ENCODE measurements around the gene PIGT. TPM values are rescaled to one million over a fixed set of nuclear protein-coding genes. Genes with fewer than 3 reads are reported as not detected.

Gene PIGT
- total and polyA plus RNA-seq, 2 of the 13 experiments (the other 11 are each of a cell fraction or from before 2014, with no cell fraction given), result 65.9 to 74.1 TPM

- TF ChIP-seq USF2 (IDR thresholded peaks at IDR 0.05; ENCODE audit: low read depth, low read length) (no peak), USF2 (CRISPR knock-in tag; IDR thresholded peaks at IDR 0.05; ENCODE audit: borderline replicate concordance) (no peak; the same call in 1 of the 2 replicates), SRF (IDR thresholded peaks at IDR 0.05; ENCODE audit: low read depth, low read length) (no peak), KLF16 (CRISPR knock-in tag; IDR thresholded peaks at IDR 0.05) (peak in 1 of 2 experiments; percentile 50; a peak in 1 of 4 replicates), ZBTB14 (CRISPR knock-in tag; IDR thresholded peaks at IDR 0.05) (0 out of 2 replicates have a peak, but pooled peaks have one; percentile 21), NFKB2 (CRISPR knock-in tag; IDR thresholded peaks at IDR 0.05; ENCODE audit: borderline replicate concordance) (no peak; the same call in 1 of the 2 replicates), PCBP1 (IDR thresholded peaks at IDR 0.05; ENCODE audit: borderline replicate concordance, low read depth, low read length) (0 out of 2 replicates have a peak, but pooled peaks have one; percentile 13), AFF4 (CRISPR knock-in tag; IDR thresholded peaks at IDR 0.05) (no peak), FOXM1 (CRISPR knock-in tag; IDR thresholded peaks at IDR 0.05) (no peak), ZNF687 (CRISPR knock-in tag; IDR thresholded peaks at IDR 0.05) (peak; percentile 87), NR1H2 (CRISPR knock-in tag; IDR thresholded peaks at IDR 0.05; ENCODE audit: borderline replicate concordance, low read depth) (no peak), RXRA (CRISPR knock-in tag; IDR thresholded peaks at IDR 0.05) (peak; percentile 3; the same call in 1 of the 2 replicates), RAD21 (CRISPR knock-in tag; IDR thresholded peaks at IDR 0.05) (peak; percentile 14; the same call in 1 of the 2 replicates), HES4 (CRISPR knock-in tag; IDR thresholded peaks at IDR 0.05; ENCODE audit: borderline replicate concordance) (0 out of 2 replicates have a peak, but pooled peaks have one; percentile 61), GABPB1 (CRISPR knock-in tag; IDR thresholded peaks at IDR 0.05) (peak; percentile 85), ATF7-NPFF (CRISPR knock-in tag; IDR thresholded peaks at IDR 0.05; ENCODE audit: low read depth) (peak; percentile 85), ZNF12 (CRISPR knock-in tag; IDR thresholded peaks at IDR 0.05) (no peak)
Observed at GRCh38 chr20:45406260-45407066, 9.5 kb upstream of the PIGT start (continued).

Measured in HepG2 (cell line).